ENCODE measurements around the gene NMNAT3.

NMNAT3 gene

DNA sequence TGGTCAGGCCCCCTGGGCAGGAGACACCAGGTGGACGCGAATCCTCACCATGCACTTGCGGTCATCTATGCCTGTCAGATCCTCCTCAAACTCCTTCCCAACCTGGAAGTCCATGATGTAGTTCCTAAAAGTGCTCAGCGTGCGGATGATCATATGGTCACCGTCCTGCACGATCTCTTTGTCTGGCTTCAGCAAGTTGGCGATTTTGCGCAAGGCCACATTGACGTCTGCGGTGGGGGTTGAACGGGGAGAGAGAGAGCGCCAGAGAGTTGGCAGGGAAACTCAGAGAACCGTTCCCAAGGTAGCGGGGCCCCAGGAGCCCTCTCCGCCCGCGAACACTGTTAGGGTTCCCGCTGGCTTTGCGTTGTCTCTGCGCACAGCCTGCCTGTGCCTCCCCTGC, 139.0 kb downstream of the NMNAT3 start:
- TF ChIP-seq CTCF (IDR thresholded peaks at IDR 0.05; ENCODE audit: insufficient read depth, missing control alignments): no peak
- FAIRE-seq: no peak
- DNase-seq (ENCODE audit: insufficient read length, low spot score): no peak

GRCh38 chr3:139537795-139538621, 139.8 kb downstream of the NMNAT3 start:
- FAIRE-seq (no peak), DNase-seq (ENCODE audit: insufficient read length, low spot score) (no peak)
- no peak for TF ChIP-seq CTCF (IDR thresholded peaks at IDR 0.05; ENCODE audit: insufficient read depth, missing control alignments)

DNA sequence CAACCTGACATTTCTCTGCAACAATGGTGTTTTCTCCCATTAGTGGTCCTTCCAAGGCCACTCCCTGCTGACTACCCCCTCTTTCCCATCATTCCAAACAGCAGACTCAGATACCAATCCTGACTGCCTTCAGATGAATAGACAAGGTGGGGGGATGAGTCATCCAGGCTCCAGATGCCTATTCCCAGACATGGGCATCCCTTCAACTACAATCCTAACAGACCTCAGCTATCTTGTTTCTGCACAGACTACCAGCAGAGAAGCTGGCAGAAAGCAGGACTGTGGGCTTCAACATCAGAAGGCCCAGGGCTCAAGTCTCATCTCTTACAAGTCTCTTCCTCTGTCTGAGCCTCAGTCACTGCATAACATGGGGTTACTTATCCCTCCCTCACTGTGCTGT, 140.4 kb downstream of the NMNAT3 start:
- no peak for TF ChIP-seq CTCF (IDR thresholded peaks at IDR 0.05; ENCODE audit: insufficient read depth, missing control alignments)
- DNase-seq (ENCODE audit: insufficient read length, low spot score): no peak
- no peak for FAIRE-seq

DNA sequence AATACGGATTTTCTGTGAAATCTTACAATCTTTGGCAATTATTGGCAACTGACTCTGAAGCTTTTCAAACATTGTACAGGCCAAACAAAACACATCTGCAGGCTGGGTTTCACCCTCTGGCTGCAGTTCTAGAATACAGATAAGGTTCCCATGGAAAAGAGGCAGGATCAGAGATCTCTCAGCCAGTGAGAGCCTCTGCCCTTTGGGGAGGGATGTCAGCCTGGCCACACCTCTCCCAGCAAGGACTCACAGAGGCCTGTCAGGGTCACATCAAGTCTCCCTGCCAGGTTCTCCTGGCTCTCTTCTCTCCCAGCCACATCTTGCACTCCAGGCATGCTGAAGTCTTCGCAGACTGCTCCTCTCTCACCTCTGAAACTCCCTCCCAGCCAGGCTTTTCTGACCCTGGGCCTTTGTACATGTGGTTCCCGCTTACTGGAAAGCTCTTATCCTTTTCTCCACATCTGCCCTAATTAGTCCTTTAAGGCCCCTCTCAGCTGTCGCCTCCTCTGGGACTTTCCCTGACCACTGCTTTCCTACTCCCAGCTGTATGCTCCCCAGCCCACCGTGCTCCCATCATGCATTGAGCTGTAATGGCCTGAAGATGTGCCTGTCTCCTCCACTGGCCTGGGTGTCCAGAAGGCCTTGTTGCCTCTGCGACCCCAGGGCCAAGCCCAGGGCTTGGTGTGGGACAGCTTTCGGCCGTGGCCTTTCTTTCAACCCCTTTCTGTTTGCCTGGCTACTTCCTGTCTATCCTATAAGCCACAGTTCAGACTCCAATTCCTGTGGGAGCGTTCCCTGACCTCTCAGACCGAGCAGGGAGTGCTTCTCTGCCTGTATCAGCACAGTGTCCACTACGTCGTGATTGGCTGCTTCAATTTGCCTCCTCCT, 142.5 kb downstream of the NMNAT3 start:
- FAIRE-seq (no peak), DNase-seq (ENCODE audit: insufficient read length, low spot score) (no peak)
- no peak for TF ChIP-seq CTCF (IDR thresholded peaks at IDR 0.05; ENCODE audit: insufficient read depth, missing control alignments)

GRCh38 chr3:139534455-139534812, 143.3 kb downstream of the NMNAT3 start:
- no peak for TF ChIP-seq CTCF (IDR thresholded peaks at IDR 0.05; ENCODE audit: insufficient read depth, missing control alignments)
- no peak for FAIRE-seq
- DNase-seq (ENCODE audit: insufficient read length, low spot score): no peak

DNA sequence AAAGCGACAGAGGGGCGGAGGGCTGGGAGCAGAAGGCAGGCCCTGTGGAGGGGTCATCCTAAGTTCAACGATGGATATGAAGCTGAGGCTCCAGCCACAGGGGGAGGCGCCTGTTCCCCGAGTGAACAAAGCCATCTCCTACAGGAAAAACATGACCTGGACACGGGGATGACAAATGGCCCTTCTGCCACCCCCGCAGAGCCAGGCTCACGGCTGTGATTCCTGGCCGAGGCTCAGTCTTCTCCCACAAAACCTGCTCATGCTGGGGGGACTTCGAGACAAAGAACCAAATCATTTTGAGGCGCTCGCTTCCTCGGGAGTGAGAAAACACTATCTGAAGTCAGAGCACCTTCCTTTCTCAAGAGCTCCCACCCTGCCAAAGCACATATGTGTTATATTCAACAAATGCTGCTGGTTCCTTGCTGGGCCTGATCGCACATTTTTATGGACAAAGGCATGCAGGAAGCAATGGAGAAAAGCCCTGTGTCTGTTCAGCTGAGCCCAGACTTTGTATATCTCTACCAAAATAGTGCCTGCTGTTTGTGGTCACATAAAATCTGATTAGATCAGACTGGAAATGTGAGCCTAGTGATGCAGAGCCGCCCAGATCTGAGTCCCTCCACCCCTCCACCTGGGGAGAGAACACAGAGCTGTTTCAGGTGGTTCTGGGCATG, 143.9 kb downstream of the NMNAT3 start:
- FAIRE-seq: no peak

More for the DNA sequence above, 143.9 kb downstream of the NMNAT3 start:
- no peak for DNase-seq (ENCODE audit: insufficient read length, low spot score)
- no peak for TF ChIP-seq CTCF (IDR thresholded peaks at IDR 0.05; ENCODE audit: insufficient read depth, missing control alignments)

Data from D721Med (cell line).